Forelimb muscle (tissue), 1 donor: ENCODE results near the gene KCNQ1. TPM values are rescaled to one million over a fixed set of nuclear protein-coding genes. Genes with fewer than 3 reads are reported as not detected.

Experiments used
- DNase-seq: peaks from one replicate; pipeline ENCODE4 v3.0.0-alpha.2; 2013; ENCODE audit warnings: low read depth
- polyA plus RNA-seq: library from polyadenylated mRNA; unstranded; fragments of 120-200 nt; gene quantifications from one replicate; pipeline ENCODE4 v1.2.1, GENCODE V29; 2013; ENCODE audit not compliant: insufficient read length

Gene KCNQ1
- polyA plus RNA-seq, 1 donor = 2.1 TPM

DNA sequence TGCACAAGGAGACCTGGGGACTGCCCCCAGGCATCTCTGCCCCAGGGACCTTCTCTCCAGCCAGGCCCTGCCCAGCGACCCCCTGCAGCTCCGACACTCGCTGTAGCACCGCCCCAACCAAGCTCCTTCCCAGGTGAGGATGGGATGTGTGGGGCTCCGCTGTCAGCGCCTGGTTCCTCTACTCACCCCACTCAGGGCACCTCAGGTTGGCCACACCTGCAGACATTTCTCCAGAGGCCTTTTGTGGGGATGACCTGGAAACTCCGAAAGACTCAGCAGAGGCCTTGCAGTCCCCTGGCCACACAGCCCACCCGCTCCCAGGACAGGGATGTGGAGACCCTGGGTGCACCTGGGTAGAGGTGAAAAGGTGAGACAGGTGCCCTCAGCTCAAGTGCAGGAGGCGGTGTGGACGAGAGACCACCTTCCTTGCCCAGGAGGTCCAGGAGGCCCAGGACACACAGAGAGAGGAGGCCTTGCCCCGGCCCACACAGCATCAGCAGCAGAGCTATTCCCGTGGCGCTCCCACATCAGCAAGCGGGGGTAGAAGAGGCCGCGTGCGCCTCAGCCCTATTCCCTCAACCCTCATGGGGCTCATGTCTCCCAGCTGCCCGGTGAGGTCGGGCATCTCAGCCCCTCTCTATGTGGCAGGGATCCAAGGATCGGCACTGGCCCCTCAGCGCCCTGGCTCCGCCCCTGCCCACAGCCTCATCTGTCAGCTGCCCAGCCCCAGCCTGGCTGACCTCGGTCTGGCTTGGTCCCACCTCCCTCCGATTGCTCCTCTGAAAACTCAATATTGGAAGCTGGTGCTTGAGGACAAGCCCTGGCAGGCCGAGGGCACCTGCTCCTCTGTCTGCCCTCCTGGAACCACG, 21.4 kb upstream of the KCNQ1 start:
- no peak for DNase-seq

GRCh38 chr11:2424811-2425495, 19.9 kb upstream of the KCNQ1 start:
- DNase-seq = no peak

DNA sequence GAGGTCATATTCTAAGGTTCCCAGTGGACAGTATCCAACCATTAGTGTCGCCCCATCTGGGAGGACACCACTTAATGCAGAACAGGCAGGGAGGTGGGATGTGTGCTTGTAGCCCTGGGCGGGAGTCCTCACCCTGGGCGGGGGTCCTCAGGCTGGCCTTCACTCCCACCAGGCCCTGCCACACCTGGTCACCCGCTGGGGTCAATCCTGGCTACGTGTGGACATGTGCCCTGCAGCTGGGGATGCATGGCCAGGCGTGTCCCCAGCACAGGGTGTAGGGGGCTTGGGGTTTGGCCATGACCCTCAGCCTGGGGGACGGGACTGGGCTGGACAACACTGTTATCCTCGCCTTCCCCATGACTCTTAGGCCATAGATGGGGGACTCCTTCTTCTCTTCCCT, 19.3 kb upstream of the KCNQ1 start:
- no peak for DNase-seq

- no peak for DNase-seq
Observed at GRCh38 chr11:2426221-2426620, 18.6 kb upstream of the KCNQ1 start.

DNA sequence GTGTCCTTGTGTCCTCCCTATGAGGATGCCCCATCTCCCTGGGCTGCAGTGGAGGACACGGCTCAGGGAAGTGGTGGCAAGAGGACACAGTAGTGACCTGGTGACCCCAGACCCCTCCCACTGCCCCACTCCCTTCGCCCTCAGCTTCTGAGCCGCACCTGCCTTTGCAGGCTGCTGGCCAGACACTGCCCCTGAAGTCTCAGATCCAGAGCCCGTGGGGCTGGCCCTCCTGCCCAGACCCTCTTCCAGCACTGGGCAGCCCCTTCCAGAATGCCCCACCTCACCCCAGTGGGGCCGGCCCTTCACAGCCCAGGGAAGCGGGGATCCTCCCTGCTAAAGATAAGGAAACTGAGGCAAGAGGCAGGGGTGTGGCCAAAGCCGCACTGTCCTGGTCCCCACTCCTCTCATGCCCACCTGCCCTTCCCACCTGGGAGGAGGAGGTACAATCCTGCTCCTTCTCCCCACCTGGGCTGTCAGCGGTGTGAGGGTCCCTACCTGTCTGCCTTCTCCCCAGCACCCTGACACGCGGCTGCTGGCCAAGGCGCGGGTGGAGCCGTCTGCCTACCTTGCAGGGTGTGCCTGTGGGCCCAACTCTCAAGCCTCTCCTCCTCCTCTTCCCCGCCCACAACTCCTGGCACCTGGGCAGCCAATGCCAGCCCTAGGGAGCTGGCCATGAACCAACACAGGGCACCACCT, 17.8 kb upstream of the KCNQ1 start:
- DNase-seq = no peak

- no peak for DNase-seq
Observed at GRCh38 chr11:2427721-2428321, 17.0 kb upstream of the KCNQ1 start.

GRCh38 chr11:2428322-2428795, 16.4 kb upstream of the KCNQ1 start:
- no peak for DNase-seq

GRCh38 chr11:2431395-2431794, 13.4 kb upstream of the KCNQ1 start:
- no peak for DNase-seq

DNA sequence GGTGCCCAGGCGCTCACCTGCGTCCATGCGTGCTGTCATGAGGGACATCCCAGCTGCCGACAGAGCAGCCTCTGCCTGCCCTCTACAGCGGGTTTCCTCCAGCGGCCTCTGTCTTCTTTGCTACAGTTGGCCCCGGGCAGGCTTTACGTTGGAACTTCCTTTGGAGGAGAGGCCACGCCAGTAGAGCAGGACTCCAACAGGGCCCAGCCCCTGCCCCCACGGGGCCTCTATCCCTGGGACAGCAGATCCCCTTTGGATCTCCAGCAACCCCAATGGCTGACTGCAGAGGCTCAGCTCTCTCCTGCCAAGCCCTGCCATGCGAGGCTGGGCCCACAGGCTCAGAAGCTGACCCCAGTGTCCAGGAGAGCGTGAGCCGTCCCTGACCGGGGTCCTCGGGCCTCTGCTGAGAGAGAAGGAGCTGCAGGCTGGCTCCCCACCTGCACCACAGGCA, 12.6 kb upstream of the KCNQ1 start:
- no peak for DNase-seq

DNA sequence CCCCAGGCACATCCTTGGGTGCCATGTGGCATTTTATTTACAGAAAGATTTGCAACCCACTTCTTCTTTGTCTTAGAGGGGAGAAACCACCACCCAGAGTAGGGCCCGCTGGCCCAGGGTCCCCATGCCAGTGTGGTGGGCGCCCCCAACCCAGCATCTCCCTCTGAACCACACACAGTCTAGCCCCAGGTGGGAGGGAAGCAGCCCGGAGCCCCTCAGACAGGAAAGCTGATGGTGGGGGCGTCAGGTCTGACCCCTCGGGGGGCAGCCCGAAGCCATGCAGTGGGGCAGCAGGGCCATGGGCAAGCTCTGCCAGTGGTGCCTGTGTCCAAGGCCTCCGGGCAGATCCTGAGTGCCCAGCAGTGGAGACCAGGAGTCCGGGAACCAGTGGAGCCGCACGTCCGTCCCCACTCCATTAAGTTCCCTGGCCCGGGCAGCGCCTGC, 12.2 kb upstream of the KCNQ1 start:
- DNase-seq = no peak

DNA sequence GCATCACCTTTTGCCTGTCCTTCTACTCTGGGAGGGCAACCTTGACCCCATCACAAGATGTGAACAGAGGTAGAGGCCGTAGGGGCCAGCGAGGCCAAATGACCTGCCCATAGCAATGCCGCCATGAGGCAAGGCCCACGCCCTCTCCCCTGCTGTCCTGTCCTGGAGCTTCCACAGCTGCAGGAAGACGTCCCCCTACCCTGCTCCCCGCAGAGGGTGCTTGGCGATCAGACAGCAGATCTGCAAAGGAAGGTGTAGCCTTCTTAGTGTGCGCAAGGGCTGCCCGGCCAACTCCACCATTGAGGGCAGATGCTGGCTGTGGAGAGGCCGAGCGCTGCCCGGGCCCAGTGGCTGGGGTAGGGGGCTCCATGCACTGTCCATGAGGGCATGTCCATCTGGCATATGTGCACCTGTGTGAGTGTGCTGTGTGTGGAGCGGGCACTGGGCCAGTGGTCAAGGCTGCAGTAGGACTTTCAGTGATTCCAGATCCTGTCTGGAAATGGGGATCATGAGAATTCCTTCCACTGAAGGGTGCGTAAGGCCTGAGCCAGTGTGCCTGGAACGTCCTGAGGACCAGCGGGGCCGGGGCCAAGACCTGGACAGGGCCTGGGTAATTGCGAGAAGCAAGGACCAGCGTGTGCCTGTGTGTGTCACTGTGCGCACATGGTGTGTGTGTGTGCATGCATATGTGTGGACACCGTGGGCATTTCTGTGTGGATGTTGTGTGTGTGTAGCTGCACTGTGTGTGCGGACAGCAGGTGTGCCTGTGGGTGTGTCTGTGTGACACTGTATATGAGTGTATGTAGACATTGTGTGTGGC, 11.5 kb upstream of the KCNQ1 start:
- DNase-seq = no peak

GRCh38 chr11:2434008-2434407, 10.8 kb upstream of the KCNQ1 start:
- no peak for DNase-seq

DNA sequence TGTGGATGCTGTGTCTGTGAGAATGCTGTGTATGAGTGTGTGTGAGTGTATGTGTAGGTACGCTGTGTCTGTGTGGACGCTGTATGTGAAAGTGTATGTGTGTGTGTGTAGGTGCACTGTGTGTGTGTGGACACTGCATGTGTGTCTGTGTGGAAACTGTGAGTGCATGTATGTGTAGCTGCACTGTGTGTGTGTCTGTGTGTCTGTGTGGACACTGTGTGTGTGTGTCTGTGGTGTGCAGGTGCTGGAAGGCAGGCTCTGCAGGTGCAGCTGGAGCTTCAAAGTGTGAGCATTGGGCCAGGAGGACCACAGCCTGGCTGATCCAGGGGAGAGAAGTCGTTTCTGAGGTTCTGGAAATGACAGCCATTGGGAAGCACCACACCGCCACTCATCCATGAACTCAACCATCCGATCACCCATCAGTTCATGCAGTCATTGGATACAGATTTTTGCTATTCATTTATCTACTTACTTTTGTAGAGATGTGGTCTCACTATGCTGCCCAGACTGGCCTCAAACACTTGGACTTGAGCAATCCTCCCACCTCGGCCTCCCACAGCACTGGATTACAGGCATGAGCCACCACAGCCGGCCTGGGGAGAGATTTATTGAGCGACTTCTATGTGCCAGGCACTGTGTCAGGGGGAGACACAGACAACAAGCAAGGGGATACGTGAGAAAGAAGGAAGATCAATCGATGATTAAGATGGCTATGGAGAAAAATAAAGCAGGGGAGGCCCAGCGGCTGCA, 10.1 kb upstream of the KCNQ1 start:
- DNase-seq = no peak

- DNase-seq = no peak
Observed at GRCh38 chr11:2435288-2436012, 9.4 kb upstream of the KCNQ1 start.

GRCh38 chr11:2436013-2436520, 8.7 kb upstream of the KCNQ1 start:
- DNase-seq = no peak

- no peak for DNase-seq
Observed at GRCh38 chr11:2436521-2437031, 8.2 kb upstream of the KCNQ1 start.

DNA sequence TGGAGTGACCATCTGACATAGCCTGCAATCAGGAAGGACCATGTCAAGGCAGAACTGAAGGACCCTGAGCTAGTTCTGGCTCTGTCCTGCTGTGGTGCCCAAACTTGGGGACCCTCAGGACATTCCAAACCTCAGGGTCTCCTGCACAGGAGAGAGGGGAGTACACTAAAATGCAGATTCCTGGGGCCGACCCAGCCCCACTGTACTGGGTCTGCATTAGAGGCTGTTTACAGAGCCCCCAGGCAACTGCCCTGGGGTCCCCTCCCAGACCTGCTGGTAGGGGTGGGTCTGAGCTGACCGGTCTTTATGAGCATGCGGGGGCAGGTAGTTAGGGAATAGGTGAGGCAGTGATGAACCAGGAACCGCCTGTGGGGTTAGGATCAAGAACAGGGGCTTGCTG, 7.3 kb upstream of the KCNQ1 start:
- no peak for DNase-seq

GRCh38 chr11:2439820-2440219, 5.0 kb upstream of the KCNQ1 start:
- no peak for DNase-seq

- DNase-seq = no peak
Observed at GRCh38 chr11:2440646-2441045, 4.2 kb upstream of the KCNQ1 start.
